Measurements from ENCODE around the gene SPDYE1.
A peak's percentile ranks its signal among the peaks of the same experiment; 100 is the strongest.
"Not testable (repeated sequence)": the region's sequence is repeated elsewhere in the genome, so short reads cannot be mapped to it uniquely, and the experiment has no call there.

The SPDYE1 gene

GRCh38 chr7:44038961-44039558 is 41.4 kb downstream of the SPDYE1 start:
- H3K4me3 ChIP-seq (ENCODE audit: low read depth, low read length): not testable (repeated sequence)
- peak; percentile 28 for DNase-seq (ENCODE audit: low read depth)

- not testable (repeated sequence) for DNase-seq (ENCODE audit: low read depth)
- peak overlapping the region; percentile 34 for H3K4me3 ChIP-seq (ENCODE audit: low read depth, low read length)
Observed at GRCh38 chr7:44039800-44040492, 42.2 kb downstream of the SPDYE1 start.

DNA sequence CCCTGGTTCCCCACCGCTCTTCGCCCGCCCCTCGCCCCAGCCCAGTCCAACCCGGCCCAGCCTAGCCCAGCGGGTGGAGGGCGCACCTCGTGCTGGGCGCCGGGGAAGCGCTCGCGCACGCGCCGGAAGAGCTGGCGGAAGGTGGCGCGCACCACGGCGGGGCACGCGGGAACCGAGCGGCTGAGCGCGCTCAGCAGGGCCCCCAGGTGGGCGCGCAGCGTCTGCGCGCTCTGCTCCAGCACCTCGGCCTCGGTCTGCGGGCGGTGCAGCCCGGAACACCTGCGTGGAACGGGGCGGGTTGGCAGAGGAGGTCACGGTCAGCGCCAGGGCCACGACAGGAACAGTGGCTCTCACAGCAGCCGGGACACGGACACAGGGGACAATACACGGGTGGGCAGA is 42.8 kb downstream of the SPDYE1 start:
- peak overlapping the region; percentile 34 for H3K4me3 ChIP-seq (ENCODE audit: low read depth, low read length)
- not testable (repeated sequence) for DNase-seq (ENCODE audit: low read depth)

DNA sequence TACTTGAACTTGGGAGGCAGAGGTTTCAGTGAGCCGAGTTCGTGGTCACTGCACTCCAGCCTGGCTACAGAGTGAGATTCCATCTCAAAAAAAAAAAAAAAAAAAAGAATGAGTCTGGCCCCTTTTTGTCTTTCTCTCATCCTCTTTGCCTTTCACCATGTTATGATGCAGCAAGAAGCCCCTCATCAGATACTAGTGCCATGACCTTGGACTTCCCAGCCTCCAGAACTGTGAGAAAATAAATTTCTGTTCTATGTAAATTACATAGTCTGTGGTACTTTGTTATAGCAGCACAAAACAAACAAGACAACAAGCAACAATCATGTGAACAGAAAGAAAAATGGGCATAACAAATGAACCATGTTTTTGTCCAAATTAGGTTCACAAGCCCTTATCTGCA is 44.5 kb downstream of the SPDYE1 start:
- no peak overlapping the region for H3K4me3 ChIP-seq (ENCODE audit: low read depth, low read length)
- DNase-seq (ENCODE audit: low read depth): no peak

DNA sequence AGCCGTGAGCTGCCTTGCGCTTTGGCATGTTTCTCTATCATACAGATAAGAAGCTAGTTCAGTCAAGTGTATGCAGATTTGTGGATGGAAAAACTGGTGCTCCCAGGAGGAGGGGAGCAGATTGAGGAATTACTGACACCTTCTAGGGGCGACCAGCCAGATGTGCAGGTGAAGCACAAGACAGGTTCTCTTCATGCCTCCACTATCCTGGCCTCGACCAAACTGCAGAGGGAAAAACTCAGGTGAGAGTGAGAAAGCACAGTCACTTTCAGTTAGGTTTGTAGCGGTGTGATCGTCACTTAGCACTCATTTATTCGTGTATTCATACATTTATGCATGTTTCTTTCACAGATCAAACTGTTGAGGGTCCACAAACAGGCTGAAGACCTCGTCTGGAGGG is 46.2 kb downstream of the SPDYE1 start:
- no peak for DNase-seq (ENCODE audit: low read depth)
- peak overlapping the region; percentile 91 for H3K4me3 ChIP-seq (ENCODE audit: low read depth, low read length)

- peak within 1 kb of the TSS; percentile 91 for H3K4me3 ChIP-seq (ENCODE audit: low read depth, low read length)
- peak; percentile 38 for DNase-seq (ENCODE audit: low read depth)
Observed at GRCh38 chr7:44044315-44045225, 46.9 kb downstream of the SPDYE1 start, which contains the start of gene DBNL. DBNL (plus strand) TSS chr7:44044702; CDS start chr7:44044738, 36 bp downstream.

- peak overlapping the region; percentile 91 for H3K4me3 ChIP-seq (ENCODE audit: low read depth, low read length)
- no peak for DNase-seq (ENCODE audit: low read depth)
Observed at GRCh38 chr7:44045226-44046014, 47.7 kb downstream of the SPDYE1 start.

DNA sequence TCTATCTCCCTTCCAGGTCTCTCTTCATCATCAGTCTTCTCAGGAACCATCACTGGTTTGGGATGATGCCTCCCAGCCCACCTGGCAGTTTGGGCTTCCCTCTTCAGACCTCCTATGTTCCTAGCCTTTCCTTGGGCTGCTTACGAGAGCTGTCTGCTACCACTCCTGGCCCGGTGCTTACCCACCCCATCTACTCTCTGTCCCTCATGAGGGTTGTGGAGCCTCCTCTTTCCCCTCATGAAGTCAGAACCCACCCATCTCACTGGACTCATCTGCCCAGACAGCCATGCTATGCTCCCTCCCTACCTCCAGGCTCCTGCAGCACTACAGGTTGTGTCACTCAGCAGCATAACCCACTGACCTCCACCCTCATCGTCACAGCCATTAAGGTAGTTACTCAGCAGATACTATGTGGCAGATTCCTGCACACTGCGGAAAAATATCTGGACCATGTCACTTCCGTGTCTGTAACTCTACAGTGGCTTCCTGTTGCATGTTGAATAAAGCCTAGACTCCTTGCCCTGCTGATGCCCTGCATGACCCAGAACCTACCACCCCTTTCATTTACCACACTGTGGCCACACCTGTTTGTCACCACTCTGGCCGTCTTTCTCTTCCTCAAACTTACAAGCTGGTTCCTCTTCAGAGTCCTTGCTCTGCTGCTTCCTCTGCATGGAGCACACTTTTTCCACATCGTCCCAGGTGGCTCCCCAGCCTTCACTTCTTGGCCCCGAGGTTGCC is 48.8 kb downstream of the SPDYE1 start:
- H3K4me3 ChIP-seq (ENCODE audit: low read depth, low read length): no peak overlapping the region
- no peak for DNase-seq (ENCODE audit: low read depth)

DNA sequence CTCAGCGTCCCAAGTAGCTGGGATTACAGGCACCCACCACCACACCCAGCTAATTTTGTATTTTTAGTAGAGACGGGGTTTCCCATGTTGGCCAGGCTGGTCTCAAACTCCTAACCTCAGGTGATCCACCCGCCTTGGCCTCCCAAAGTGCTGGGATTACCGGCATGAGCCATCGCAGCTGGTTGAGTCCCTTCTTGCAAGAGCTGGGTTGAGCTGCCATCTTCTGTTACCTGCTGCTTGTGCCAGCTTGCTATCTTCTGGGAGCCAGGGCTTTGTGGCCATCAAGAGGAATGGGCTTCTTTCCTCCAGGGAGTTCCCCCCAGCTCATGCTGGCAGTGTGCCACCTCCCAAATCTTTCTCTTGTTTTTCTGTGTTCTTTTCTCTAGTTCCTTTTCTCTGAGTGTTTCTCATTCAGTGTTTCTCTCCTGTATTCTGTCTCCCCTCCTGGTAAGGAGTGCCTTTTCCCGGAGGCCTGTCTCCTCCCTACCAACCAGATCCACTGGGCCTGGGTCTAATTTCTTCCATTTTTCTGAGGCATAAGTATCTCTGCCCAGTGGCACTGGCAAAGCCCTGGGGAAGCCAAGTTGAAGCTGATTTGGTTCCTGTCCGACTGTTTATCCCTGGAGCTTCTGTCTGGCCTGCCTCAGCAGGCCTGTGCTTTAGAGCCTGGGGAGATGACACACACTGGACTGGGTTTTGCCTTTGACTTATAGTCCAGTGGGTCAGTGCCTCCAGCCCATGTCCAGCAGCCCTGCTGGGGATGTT is 50.5 kb downstream of the SPDYE1 start:
- DNase-seq (ENCODE audit: low read depth): no peak
- no peak overlapping the region for H3K4me3 ChIP-seq (ENCODE audit: low read depth, low read length)

- no peak for DNase-seq (ENCODE audit: low read depth)
Observed at GRCh38 chr7:44050121-44050914, 52.6 kb downstream of the SPDYE1 start.

DNA sequence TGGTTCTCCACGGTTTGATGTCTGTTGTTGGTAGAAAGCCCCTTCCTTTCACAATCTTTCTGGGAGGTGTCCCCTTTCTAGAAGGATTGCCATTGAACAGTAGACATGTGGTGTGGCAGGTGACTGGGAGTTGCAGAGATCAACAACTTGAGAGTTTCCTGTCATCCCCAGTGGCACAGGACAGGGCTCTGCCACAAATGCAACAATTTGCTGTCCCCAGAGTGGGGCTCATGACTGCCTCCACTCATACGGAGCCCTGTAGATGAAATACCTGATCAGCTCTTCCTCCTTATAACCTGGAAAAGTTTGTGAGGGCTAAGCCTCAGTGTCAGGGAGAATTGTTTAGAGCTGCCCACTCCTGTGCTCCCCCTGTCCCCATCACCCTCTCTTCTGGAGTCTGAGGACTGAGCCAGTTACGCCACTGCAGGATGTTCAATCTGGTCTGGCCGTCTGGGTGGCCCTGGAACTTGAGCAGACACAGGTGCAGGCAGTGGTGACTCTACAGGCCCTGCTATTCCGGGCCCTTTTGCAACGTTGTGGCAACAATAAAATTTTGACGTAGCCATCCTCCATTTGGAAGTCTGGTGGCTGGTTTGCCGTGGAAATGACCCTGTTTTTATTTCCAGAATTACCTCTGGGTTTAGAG is 53.3 kb downstream of the SPDYE1 start:
- no peak for DNase-seq (ENCODE audit: low read depth)
- H3K4me3 ChIP-seq (ENCODE audit: low read depth, low read length): no peak overlapping the region

More at GRCh38 chr7:44050121-44050914, 52.6 kb downstream of the SPDYE1 start:
- H3K4me3 ChIP-seq (ENCODE audit: low read depth, low read length): no peak overlapping the region

DNA sequence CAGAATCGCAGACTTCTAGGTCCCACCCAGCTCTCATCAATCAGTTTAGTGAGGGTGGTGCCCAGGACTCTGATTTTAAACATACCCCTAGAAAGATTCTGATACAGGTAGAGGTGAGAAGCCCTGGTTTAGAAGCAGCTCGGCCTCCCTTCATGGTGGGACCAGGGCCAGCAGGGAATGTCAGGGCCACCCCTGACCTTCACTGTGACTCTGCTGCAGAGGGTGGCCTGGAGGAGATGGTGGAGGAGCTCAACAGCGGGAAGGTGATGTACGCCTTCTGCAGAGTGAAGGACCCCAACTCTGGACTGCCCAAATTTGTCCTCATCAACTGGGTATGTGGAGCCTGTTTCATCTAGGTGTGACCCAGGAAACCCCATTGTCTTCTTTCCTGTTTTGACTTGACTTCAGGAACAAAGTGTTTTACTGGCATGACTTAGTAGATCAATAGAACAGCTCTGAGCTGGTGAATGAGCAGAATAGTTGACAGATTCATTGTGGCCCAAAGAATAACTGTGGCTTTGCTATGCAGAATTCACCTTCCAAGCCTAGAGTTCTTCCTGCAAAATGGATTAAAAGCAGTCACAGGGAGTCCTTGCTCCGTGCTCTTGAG is 54.0 kb downstream of the SPDYE1 start:
- H3K4me3 ChIP-seq (ENCODE audit: low read depth, low read length): no peak overlapping the region
- DNase-seq (ENCODE audit: low read depth): no peak

- H3K4me3 ChIP-seq (ENCODE audit: low read depth, low read length): no peak overlapping the region
- no peak for DNase-seq (ENCODE audit: low read depth)
Observed at GRCh38 chr7:44052771-44053365, 55.2 kb downstream of the SPDYE1 start.

DNA sequence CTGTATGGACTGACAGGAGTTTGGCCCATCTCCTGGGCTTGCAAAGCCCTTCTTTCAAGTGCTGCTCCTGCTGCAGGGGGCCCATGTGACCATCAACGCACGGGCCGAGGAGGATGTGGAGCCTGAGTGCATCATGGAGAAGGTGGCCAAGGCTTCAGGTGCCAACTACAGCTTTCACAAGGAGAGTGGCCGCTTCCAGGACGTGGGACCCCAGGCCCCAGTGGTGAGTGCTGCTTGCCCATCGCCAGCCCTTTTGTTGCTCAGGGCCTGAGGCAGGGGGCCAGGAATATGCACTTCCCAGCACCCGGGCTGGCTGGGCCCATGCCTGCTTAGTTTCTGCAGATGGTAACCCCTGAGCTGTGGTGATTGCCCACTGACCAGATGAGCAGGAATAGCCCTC is 59.0 kb downstream of the SPDYE1 start:
- H3K4me3 ChIP-seq (ENCODE audit: low read depth, low read length): no peak overlapping the region
- no peak for DNase-seq (ENCODE audit: low read depth)

- DNase-seq (ENCODE audit: low read depth): no peak
Observed at GRCh38 chr7:44057181-44057848, 59.6 kb downstream of the SPDYE1 start.

More at GRCh38 chr7:44057181-44057848, 59.6 kb downstream of the SPDYE1 start:
- H3K4me3 ChIP-seq (ENCODE audit: low read depth, low read length): no peak overlapping the region
